MG63 (cell line): ENCODE data around the gene FMC1. TPM values are rescaled to one million over a fixed set of nuclear protein-coding genes. Genes with fewer than 3 reads are reported as not detected.
"Not testable (repeated sequence)": the region's sequence is repeated elsewhere in the genome, so short reads cannot be mapped to it uniquely, and the experiment has no call there.

Experiments used
- DNase-seq: peaks from one replicate; pipeline ENCODE4 v3.0.0-alpha.2; 2020
- H3K27me3 ChIP-seq: fragments of 250-450 bp; sonication (Bioruptor Pico); 2 replicates; pipeline ENCODE4 v1.5.1; 2020; ENCODE audit warnings: mild to moderate bottlenecking, moderate library complexity
- H3K36me3 ChIP-seq: fragments of 250-450 bp; sonication (Bioruptor Pico); 2 replicates; pipeline ENCODE4 v1.5.1; 2020; ENCODE audit warnings: mild to moderate bottlenecking, moderate library complexity
- H3K4me3 ChIP-seq: fragments of 250-450 bp; sonication (Bioruptor Pico); 2 replicates; pipeline ENCODE4 v1.5.1; 2020; ENCODE audit warnings: mild to moderate bottlenecking, moderate library complexity
- H3K9me3 ChIP-seq: fragments of 250-450 bp; sonication (Bioruptor Pico); 2 replicates; pipeline ENCODE4 v1.5.1; 2020; ENCODE audit warnings: mild to moderate bottlenecking, moderate library complexity
- total RNA-seq: library from RNA; depleted of rRNA; stranded (reverse); fragments of >200 nt; shearing (Covaris generic); gene quantifications from 2 replicates; pipeline ENCODE4 v1.2.3, GENCODE V29; 2014; ENCODE audit warnings: low replicate concordance; rRNA removed

Gene FMC1, protein sequence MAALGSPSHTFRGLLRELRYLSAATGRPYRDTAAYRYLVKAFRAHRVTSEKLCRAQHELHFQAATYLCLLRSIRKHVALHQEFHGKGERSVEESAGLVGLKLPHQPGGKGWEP
- 0.25 and 17.0 TPM in 2 replicates for total RNA-seq

DNA sequence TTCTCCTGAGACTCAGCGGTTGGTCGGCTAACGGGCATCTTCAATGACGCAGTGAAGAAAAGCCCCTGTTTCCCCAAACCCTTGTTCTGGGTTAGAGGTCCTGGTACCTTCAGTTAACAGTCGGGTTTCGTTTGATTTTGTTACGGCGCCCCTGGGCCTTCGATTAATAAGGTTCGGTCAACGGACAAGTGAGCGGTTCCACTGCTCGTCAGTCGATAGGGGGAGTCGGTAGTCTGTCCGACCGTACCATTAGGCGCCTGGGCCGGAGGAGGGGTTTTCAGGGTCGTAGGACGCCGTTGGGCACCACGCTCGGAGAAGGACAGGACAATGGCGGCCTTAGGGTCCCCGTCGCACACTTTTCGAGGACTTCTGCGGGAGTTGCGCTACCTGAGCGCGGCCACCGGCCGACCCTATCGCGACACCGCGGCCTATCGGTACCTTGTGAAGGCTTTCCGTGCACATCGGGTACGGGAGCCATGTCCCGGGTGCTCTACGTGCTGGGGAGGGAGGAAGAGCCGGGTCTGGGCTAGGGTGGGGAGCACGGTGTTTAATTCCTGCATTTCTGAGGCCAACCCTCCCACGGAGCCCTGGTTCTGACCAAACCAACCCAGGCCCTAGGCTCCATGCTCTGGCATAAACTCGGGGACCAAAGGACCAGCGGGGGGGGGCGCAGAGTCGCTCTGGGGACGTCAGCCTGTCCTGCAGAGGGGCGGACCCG, at the start of gene FMC1:
TSS of gene FMC1 (plus strand) at position 280 of the 718 bp plus-strand sequence. CDS start at position 328, 48 bp downstream.
- Histone ChIP-seq H3K4me3 (peak within 1 kb of the TSS; percentile 78), H3K27me3 (no peaks in the 10 kb centered on the region), H3K9me3 (no peaks in the 10 kb centered on the region), H3K36me3 (no peaks in the 10 kb centered on the region)
- peak; percentile 90 for DNase-seq

DNA sequence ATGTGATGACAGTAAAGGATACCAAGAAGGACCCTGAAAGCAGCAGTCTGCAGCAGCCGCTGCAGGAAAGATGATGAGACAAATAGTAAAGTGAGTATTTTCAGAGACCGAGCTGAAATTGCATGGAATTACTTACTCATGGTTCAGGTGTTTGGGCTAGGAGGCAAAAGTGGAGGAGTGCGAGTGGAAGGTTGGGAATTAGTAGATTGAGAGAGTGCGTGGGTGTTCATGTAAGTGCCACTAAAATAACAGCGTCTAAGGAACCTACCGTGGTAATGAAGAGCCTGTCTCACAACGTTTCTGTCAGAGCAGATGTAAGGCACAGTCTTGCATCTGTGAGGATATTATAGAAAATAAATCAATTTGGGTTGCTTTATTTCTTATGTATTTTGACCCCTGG, 48.3 kb upstream of the FMC1 start:
- H3K36me3 ChIP-seq, result no peaks in the 10 kb centered on the region
- no peak overlapping the region for H3K4me3 ChIP-seq
- no peaks in the 10 kb centered on the region for H3K27me3 ChIP-seq
- DNase-seq, result no peak
- H3K9me3 ChIP-seq, result no peaks in the 10 kb centered on the region

DNA sequence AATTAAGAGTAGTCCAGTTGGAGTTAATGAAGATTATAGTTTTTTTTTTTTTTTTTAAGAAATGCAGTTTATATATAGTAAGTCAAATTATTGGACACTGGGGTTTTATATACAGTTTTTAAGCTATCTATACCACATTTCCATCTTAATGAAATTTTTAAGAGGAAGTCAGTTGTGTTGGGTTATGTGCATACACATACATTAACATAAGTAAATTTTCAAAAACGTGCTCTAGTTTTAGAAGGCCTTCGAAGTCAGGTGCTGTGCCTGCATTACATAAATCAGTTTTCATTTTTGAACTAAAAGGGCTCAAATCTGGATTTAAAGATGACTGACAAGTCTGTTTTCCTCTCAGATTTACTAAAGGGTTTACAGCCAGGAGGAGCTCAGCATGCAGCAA, 47.6 kb upstream of the FMC1 start:
- Histone ChIP-seq H3K36me3 (no peaks in the 10 kb centered on the region), H3K9me3 (no peaks in the 10 kb centered on the region), H3K27me3 (no peaks in the 10 kb centered on the region), H3K4me3 (no peak overlapping the region)
- DNase-seq, result no peak

DNA sequence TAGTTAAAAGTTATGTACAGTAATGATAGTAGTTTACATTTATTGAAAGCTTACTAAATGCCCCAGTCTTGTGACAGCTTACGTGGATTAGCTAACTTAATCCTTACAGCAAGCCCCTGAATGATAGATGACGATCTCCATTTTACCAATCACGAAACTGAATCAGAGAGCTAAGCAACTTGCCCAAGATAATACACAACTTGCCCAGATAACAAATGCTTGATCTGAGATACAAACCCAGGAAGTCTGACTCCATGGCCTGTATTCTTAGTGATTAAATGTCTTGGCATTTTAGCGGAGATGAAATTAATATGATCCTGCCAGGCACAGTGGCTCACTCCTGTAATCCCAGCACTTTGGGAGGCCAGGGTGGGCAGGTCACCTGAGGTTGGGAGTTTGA, 46.9 kb upstream of the FMC1 start:
- H3K9me3 ChIP-seq, result no peaks in the 10 kb centered on the region
- DNase-seq, result no peak
- no peaks in the 10 kb centered on the region for H3K27me3 ChIP-seq
- H3K36me3 ChIP-seq, result no peaks in the 10 kb centered on the region
- no peak overlapping the region for H3K4me3 ChIP-seq

DNA sequence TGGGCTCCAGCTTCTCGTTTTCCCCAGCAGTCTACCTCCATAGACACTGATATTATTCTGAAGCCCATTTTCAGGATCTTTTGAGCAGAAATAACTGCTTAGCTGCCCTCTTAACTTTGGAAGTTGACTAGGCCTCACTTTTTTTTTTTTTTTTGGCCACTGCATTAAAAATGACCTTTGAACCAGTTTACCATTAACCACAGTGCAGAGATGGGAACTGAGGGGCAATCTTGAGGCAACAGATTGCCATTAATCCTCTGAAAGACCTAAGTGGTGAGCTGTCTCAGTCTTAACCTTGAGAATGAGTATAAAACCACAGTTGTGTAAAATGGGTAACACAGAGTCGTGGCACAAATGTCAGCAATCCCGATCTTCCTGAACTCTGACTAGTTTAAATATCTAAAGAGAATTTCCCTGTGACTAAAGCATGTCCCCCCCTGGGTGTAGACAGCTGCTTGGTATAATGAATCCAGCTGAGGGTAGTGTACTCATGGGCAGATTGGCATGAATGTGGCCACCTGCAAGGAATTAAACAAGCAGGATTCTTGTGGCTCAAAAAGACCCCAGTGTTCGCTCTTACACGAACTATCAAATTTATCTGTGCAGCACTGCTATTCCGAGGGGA, 46.1 kb upstream of the FMC1 start:
- Histone ChIP-seq H3K9me3 (no peaks in the 10 kb centered on the region), H3K4me3 (no peak overlapping the region), H3K27me3 (no peaks in the 10 kb centered on the region), H3K36me3 (no peaks in the 10 kb centered on the region)
- DNase-seq, result no peak

DNA sequence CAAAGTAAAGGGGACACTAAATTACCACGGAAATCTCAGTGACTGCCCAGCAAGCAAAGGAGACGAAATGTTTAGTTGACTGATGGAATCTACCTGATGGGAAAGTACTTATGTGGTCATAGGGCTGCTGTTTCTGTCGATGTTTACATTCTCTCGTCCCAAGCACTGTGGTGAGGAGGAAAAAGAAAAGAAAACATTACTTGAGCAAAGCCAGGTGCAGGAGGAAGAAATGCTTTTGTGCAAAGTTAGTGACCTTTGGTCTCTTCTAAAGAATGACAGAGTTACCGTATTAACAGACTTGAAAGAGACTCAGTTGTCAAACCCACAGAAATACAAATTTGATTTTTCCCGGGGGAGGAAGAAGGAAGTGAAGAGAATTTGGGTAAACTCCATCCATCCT, 43.3 kb upstream of the FMC1 start:
- DNase-seq, result no peak
- no peaks in the 10 kb centered on the region for H3K9me3 ChIP-seq
- H3K4me3 ChIP-seq, result no peak overlapping the region
- no peaks in the 10 kb centered on the region for H3K27me3 ChIP-seq
- no peaks in the 10 kb centered on the region for H3K36me3 ChIP-seq

DNA sequence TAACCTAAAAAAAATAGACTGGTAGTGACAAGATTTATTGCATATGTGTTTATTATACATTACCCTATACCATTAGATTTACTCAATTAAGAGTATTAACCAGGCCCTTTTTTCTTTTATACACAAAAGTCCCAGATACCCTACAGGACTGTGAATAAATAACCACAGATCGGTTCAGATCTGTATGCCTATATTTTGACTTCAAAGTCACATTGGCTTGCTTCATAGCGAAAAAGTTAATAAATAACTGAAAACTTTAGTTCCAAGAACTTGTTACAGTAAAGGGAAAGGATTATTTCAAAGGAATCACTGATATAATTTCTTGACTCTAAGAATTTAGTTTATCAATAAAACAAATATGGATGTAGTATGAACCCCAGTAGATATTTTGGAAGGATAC, 41.8 kb upstream of the FMC1 start:
- Histone ChIP-seq H3K27me3 (no peaks in the 10 kb centered on the region), H3K36me3 (no peaks in the 10 kb centered on the region)

DNA sequence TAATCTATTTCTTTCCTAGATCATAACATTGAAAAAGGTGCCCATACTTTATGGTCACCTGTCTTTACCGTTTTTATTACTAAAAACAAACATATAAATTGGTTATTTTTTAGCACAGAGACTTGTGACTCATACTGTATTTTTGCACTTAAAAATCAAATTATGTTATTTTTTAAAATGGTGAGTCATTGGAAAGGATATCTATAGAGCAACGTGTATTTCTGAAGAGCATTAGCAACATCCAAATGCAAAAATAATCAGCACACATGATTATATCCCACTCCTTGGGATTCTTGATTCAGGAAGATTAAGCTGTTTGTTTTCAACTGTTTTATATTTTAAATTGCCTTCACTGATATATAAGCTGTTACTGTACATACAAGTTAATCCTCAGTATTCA, 40.7 kb upstream of the FMC1 start:
- H3K36me3 ChIP-seq, result no peaks in the 10 kb centered on the region

More for the DNA sequence above, 41.8 kb upstream of the FMC1 start:
- H3K9me3 ChIP-seq, result no peaks in the 10 kb centered on the region
- no peak for DNase-seq
- no peak overlapping the region for H3K4me3 ChIP-seq

DNA sequence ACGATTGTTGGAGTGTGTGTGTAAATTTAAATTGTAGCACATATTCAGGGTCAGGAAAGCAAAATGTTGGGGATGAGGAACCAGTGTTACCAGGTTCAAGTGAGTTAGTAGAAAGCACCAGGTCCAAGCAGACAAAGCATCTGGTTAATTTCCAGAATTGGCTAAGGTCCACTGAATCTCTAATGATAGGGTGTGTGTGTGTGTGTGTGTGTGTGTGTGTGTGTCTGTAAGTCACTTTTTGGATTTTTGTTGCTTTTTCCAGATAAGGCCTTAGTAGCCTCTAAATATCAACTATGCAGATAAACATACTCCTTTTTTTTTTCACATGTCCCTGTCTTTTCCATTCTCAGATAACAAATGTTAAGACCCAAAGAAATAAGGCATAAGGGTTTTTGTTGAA, 36.6 kb upstream of the FMC1 start:
- no peak for DNase-seq
- no peaks in the 10 kb centered on the region for H3K36me3 ChIP-seq

More for the DNA sequence above, 40.7 kb upstream of the FMC1 start:
- H3K4me3 ChIP-seq, result no peak overlapping the region
- no peaks in the 10 kb centered on the region for H3K27me3 ChIP-seq
- no peaks in the 10 kb centered on the region for H3K9me3 ChIP-seq
- DNase-seq, result no peak

DNA sequence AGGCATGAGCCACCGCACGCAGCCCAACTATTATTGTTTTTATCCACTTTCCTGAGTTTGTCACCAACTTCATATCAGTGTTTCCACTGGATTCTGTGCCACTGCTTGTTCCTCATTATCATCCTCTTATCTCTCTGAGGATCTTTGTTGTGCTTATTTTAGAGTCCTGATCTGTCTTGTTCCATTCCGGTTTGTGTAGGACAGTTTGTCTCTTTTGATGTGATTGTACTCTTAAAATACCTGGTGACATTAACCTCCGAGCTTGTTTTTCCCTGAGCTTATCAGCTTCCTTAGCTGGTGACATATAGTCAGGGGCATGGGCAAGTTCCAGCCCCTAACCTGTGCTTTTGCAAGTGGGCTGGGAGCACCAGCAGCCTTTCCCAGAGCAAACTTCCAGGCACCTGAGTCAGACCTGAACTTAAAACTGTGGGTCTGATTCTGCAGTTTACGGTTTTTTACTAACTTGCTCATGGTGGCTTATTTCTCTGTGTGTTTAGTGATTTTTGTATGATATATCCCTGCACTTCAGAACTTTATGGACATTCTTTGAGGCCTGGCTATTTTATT, 23.1 kb upstream of the FMC1 start:
- H3K36me3 ChIP-seq, result no peaks in the 10 kb centered on the region
- no peak for DNase-seq
- H3K4me3 ChIP-seq, result no peak overlapping the region
- H3K9me3 ChIP-seq, result no peaks in the 10 kb centered on the region
- H3K27me3 ChIP-seq, result no peaks in the 10 kb centered on the region

More for the DNA sequence above, 36.6 kb upstream of the FMC1 start:
- Histone ChIP-seq H3K9me3 (no peaks in the 10 kb centered on the region), H3K27me3 (no peaks in the 10 kb centered on the region), H3K4me3 (no peak overlapping the region)

DNA sequence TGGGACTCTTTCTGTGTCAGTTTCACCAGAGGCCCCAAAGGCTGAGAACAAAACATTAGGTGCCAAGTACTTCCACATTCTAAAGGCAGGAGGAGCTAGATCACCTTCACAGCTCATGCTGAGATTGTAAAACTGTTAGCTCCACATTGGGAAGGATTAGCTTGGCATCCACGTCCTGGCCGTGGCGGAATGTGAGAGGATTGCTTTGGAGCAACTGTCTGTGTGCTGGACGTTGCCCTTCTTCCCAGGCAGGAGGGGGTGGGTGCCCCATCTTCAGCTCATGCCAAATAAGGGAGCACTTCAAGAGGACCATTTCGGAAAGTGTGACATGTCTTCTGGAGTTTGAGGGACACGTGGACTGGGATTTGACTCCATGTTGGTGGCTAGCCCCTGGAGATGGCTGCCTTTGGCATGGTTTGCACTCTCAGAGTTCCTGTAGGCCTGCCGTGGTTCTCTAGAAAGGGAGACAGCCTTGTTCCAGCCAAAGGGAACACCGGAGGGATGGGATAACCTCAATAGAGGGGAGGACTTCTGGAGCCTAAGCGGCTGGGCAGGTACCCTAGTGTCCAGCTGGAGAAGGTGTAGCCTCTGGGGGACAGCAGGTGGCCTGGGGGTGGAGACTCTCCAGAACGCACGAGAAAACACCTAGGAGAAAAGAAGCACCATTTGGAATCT, 19.9 kb upstream of the FMC1 start:
- H3K4me3 ChIP-seq, result no peak overlapping the region
- H3K27me3 ChIP-seq, result no peaks in the 10 kb centered on the region
- no peak for DNase-seq
- H3K9me3 ChIP-seq, result no peaks in the 10 kb centered on the region
- H3K36me3 ChIP-seq, result no peaks in the 10 kb centered on the region

DNA sequence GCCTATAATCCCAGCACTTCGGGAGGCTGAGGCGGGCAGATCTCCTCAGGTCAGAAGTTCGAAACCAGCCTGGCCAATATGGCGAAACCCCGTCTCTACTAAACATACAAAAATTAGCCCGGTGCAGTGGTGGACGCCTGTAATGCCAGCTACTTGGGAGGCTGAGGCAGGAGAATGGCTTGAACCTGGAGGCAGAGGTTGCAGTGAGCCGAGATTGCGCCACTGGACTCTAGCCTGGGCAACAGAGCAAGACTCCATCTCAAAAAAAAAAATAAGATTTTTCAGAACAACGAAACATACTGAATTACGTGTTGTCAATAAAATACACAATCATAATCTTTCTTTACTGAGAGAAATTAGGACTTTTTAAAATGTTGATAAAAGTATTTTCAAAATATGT, 16.4 kb upstream of the FMC1 start:
- DNase-seq, H3K4me3 ChIP-seq, H3K36me3 ChIP-seq, H3K9me3 ChIP-seq, H3K27me3 ChIP-seq: not testable (repeated sequence)

DNA sequence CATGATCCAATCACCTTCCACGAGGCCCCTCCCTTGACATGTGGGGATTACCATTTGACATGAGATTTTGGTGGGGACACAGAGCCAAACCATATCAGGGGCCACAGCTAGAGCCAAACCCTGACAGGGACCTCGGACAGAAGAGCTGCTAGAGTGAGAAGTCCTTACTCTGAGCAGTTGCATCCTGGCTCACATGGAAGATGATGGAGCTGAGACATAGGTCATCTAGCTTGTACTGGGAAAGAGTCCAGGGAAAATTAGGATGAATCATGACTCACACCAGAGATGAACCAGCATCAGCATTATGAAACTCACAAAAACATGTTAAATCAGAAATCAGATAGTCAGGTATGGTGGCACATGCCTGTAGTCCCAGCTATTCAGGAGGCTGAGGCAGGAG, 12.8 kb upstream of the FMC1 start:
- DNase-seq, result peak; percentile 25
- H3K36me3 ChIP-seq, result no peaks in the 10 kb centered on the region
- no peaks in the 10 kb centered on the region for H3K27me3 ChIP-seq
- no peaks in the 10 kb centered on the region for H3K9me3 ChIP-seq
- no peak overlapping the region for H3K4me3 ChIP-seq

DNA sequence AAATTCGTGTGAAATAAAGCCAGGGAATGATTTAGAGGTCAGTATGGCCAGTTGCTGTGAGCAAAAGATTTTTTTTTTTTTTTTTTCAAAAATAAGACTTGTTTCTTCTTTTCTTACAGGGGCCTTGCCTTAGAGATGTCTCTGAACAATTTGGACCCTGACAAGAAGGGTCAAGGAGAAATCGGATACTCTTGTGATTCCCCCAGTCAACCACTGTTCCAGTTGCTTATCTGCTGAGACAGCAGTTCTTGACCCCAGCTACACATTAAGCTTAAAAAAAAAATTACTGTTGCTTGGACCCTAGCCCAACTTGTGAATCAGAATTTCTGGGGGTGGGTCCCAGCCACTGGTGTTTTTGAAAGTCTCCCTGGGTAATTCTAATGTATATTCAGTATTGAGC, 12.0 kb upstream of the FMC1 start:
- DNase-seq, result no peak
- H3K27me3 ChIP-seq, result no peaks in the 10 kb centered on the region
- H3K36me3 ChIP-seq, result no peaks in the 10 kb centered on the region
- H3K4me3 ChIP-seq, result no peak overlapping the region
- H3K9me3 ChIP-seq, result no peaks in the 10 kb centered on the region

DNA sequence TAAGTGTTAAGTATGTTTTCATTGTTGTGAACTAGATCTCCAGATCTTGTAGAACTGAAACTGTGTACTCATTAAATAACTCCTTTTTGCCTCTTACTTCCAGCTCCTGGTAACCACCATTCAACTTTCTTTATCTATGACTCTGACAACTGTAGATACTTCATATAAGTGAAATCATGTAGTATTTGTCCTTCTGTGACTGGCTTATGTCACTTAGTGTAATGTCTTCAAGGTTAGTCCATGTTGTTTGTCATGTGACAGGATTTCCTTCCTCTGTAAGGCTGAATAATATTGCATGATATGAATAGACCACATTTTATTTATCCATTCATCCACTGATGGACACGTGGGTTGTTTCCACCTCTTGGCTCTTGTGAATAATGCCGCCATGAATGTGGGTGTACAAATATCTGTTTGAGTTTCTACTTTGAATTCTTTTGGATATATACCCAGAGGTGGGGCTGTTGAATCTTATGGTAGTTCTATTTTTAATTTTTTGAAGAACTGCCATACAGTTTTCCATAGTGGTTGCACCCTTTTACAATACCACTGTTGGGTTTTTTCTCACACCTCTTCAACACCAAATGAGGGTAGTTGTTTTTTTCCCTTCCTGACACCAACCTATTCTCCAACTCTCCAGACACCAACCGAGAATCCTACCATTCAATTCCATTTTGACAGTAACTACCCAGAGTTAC, 10.7 kb upstream of the FMC1 start:
- no peaks in the 10 kb centered on the region for H3K9me3 ChIP-seq
- H3K4me3 ChIP-seq, result no peak overlapping the region
- H3K36me3 ChIP-seq, result no peaks in the 10 kb centered on the region
- H3K27me3 ChIP-seq, result no peaks in the 10 kb centered on the region
- DNase-seq, result no peak

DNA sequence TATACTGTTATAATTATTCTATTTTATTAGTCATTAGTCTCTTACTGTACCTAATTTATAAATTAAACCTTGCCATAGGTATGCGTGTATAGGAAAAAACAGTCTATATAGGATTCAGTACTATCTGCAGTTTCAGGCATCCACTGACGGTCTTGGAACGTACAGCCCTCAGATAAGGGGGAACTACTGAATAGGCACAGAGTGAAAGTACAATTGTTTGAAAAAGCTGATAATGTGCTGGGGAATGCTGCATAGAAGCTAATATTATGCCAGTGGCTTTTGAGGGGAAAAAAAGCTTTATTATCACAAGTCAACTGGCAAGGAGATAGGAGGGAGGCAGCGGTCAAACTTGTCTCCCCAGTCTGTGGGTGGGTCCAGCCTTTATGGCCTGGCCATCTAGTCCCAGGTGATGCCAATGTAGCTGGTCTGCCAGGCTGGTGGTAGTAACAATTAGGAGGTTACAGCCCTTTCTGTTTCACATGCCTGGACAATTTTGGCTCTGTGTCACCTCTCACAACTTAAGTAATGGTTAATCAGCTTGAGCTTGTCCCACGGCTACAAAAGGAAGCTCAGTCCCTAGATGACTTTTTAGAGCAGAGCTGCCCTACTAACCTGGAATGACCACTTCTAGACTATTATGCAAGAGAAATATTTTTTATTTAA, 8.3 kb upstream of the FMC1 start:
- H3K9me3 ChIP-seq, result no peaks in the 10 kb centered on the region
- no peaks in the 10 kb centered on the region for H3K36me3 ChIP-seq
- H3K27me3 ChIP-seq, result no peaks in the 10 kb centered on the region
- no peak for DNase-seq
- no peak overlapping the region for H3K4me3 ChIP-seq
